ACHN (cell line): ENCODE results near the gene FLT4.

Source experiments
- DNase-seq: peaks from one replicate; pipeline ENCODE4 v3.0.0-alpha.2; 2015
- in situ Hi-C: cut with HindIII; loops from 2 replicates; pipeline ENCODE4 v1.10.0; 2017; ENCODE audit warnings: low sequenced_read_pairs, low pct_ligation_motif_present, low pct_unique_long_range_greater_than_20kb

FLT4 gene

GRCh38 chr5:180631549-180632383, 17.6 kb downstream of the FLT4 start:
- in situ Hi-C loops = no loop called here
- no peak for DNase-seq

GRCh38 chr5:180630426-180630825, 19.0 kb downstream of the FLT4 start:
- in situ Hi-C loops = no loop called here

GRCh38 chr5:180629831-180630382, 19.5 kb downstream of the FLT4 start:
- no peak for DNase-seq
- in situ Hi-C loops = no loop called here

More at GRCh38 chr5:180630426-180630825, 19.0 kb downstream of the FLT4 start:
- no peak for DNase-seq

- in situ Hi-C loops = no loop called here
- no peak for DNase-seq
These were observed 20.3 kb downstream of the FLT4 start for GRCh38 chr5:180628827-180629750.

GRCh38 chr5:180628211-180628610, 21.2 kb downstream of the FLT4 start:
- no peak for DNase-seq
- in situ Hi-C loops = no loop called here

GRCh38 chr5:180627386-180628120, 21.8 kb downstream of the FLT4 start:
- in situ Hi-C loops = no loop called here
- DNase-seq = no peak

- DNase-seq = no peak
- in situ Hi-C loops = no loop called here
These were observed 22.6 kb downstream of the FLT4 start for GRCh38 chr5:180626661-180627385.

- no peak for DNase-seq
- in situ Hi-C loops = no loop called here
These were observed 23.4 kb downstream of the FLT4 start for GRCh38 chr5:180625791-180626660.

- DNase-seq = no peak
These were observed 24.1 kb downstream of the FLT4 start for GRCh38 chr5:180625125-180625790.

GRCh38 chr5:180624587-180624986, 24.8 kb downstream of the FLT4 start:
- in situ Hi-C loops = no loop called here

More at GRCh38 chr5:180625125-180625790, 24.1 kb downstream of the FLT4 start:
- in situ Hi-C loops = no loop called here

GRCh38 chr5:180623844-180624243, 25.6 kb downstream of the FLT4 start:
- DNase-seq = no peak
- in situ Hi-C loops = no loop called here

More at GRCh38 chr5:180624587-180624986, 24.8 kb downstream of the FLT4 start:
- DNase-seq = no peak

GRCh38 chr5:180623411-180623834, 26.0 kb downstream of the FLT4 start:
- DNase-seq = no peak
- in situ Hi-C loops = no loop called here

- DNase-seq = no peak
- in situ Hi-C loops = no loop called here
These were observed 26.5 kb downstream of the FLT4 start for GRCh38 chr5:180622910-180623309.

- DNase-seq = no peak
- in situ Hi-C loops = no loop called here
These were observed 28.1 kb downstream of the FLT4 start for GRCh38 chr5:180621311-180621710.

GRCh38 chr5:180620014-180620413, 29.4 kb downstream of the FLT4 start:
- DNase-seq = no peak
- in situ Hi-C loops = no loop called here

- in situ Hi-C loops = no loop called here
- no peak for DNase-seq
These were observed 29.9 kb downstream of the FLT4 start for GRCh38 chr5:180619563-180619915.
